Measurements from ENCODE around the gene TMEM175.
A peak's percentile ranks its signal among the peaks of the same experiment; 100 is the strongest.

TMEM175 gene

DNA sequence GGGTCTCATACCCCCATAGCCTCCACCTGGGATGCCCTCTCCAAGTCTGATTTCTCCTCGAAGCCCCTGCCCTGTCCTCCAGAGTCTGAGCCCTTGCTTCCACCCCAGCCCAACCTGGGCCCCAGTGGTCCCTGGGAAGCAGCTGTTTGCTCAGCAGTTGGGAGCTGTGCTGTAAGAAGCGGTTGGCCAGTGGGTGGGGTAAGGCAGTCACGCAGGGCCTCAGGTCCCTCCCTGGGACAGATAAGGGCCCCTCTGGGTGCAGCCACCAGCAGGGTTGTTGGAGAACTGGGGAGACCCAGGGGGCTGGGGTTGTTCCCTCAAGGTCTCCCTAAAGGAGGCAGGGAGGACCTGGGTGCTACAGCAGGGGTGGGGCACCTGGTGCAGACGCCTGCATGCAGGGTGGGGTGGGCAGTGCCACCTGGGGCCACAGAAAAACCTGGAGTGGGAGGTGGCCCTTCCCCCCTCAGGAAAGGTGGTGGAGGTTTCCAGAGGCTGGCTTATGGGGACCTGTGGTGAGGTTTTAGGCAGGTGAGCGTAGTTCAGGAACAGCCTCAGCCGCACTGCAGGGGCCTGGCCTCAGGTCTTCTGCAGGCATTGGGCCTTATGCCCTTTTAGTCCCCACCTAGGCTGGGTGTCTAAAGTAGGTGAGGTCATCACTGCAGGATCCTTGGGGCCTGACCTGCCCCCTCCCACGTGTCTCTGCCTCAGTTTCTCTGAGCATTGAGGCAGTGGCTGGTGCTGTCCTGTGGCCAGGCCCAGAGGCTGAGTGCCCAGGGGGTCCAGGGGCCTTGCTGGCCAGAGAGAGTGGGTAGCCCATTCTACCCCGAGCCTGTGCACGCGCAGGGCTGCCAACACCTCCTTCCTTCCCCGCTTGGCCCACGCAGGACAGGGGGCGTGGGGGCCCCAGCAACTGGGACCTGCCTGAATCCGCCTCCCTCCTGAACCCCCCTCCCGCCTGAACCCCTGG lies 64.1 kb downstream of the TMEM175 start (continued):
- TF ChIP-seq, protein P1, sequence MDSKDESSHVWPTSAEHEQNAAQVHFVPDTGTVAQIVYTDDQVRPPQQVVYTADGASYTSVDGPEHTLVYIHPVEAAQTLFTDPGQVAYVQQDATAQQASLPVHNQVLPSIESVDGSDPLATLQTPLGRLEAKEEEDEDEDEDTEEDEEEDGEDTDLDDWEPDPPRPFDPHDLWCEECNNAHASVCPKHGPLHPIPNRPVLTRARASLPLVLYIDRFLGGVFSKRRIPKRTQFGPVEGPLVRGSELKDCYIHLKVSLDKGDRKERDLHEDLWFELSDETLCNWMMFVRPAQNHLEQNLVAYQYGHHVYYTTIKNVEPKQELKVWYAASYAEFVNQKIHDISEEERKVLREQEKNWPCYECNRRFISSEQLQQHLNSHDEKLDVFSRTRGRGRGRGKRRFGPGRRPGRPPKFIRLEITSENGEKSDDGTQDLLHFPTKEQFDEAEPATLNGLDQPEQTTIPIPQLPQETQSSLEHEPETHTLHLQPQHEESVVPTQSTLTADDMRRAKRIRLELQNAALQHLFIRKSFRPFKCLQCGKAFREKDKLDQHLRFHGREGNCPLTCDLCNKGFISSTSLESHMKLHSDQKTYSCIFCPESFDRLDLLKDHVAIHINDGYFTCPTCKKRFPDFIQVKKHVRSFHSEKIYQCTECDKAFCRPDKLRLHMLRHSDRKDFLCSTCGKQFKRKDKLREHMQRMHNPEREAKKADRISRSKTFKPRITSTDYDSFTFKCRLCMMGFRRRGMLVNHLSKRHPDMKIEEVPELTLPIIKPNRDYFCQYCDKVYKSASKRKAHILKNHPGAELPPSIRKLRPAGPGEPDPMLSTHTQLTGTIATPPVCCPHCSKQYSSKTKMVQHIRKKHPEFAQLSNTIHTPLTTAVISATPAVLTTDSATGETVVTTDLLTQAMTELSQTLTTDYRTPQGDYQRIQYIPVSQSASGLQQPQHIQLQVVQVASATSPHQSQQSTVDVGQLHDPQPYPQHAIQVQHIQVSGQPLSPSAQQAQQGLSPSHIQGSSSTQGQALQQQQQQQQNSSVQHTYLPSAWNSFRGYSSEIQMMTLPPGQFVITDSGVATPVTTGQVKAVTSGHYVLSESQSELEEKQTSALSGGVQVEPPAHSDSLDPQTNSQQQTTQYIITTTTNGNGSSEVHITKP (tag by site-specific recombination; IDR thresholded peaks at IDR 0.05), result peak; percentile 55
- TF ChIP-seq, protein P2, sequence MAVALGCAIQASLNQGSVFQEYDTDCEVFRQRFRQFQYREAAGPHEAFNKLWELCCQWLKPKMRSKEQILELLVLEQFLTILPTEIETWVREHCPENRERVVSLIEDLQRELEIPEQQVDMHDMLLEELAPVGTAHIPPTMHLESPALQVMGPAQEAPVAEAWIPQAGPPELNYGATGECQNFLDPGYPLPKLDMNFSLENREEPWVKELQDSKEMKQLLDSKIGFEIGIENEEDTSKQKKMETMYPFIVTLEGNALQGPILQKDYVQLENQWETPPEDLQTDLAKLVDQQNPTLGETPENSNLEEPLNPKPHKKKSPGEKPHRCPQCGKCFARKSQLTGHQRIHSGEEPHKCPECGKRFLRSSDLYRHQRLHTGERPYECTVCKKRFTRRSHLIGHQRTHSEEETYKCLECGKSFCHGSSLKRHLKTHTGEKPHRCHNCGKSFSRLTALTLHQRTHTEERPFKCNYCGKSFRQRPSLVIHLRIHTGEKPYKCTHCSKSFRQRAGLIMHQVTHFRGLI (tag by site-specific recombination; IDR thresholded peaks at IDR 0.05), result peak; percentile 76
- TF ChIP-seq ZNF501 (tag by site-specific recombination; IDR thresholded peaks at IDR 0.05) (no peak), ZIC2 (tag by site-specific recombination; IDR thresholded peaks at IDR 0.05) (peak; percentile 78)

DNA sequence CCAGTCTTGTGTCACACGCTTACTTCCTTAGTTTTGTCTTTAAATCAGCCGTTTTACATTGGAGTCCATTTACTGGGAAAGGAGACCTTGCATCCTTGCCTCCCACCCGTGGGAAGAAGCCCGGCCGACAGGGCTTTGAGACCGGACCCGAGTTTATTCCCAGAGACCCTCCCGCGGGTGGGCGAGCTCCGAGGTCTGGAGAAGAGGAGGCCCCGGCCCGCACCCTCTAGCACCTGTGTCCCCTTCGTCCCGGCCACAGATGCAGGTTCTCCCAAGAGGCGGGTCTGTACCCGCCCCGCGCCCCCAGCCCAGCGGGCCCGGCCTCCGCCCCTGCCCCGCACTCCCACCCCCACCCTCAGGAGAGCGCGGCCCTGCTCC lies 64.7 kb downstream of the TMEM175 start:
- TF ChIP-seq ZNF184 (tag by site-specific recombination; IDR thresholded peaks at IDR 0.05) (no peak), SP2 (tag by site-specific recombination; IDR thresholded peaks at IDR 0.05) (peak; percentile 7; the same call in 1 of the 2 replicates)
- TF ChIP-seq, protein P3, sequence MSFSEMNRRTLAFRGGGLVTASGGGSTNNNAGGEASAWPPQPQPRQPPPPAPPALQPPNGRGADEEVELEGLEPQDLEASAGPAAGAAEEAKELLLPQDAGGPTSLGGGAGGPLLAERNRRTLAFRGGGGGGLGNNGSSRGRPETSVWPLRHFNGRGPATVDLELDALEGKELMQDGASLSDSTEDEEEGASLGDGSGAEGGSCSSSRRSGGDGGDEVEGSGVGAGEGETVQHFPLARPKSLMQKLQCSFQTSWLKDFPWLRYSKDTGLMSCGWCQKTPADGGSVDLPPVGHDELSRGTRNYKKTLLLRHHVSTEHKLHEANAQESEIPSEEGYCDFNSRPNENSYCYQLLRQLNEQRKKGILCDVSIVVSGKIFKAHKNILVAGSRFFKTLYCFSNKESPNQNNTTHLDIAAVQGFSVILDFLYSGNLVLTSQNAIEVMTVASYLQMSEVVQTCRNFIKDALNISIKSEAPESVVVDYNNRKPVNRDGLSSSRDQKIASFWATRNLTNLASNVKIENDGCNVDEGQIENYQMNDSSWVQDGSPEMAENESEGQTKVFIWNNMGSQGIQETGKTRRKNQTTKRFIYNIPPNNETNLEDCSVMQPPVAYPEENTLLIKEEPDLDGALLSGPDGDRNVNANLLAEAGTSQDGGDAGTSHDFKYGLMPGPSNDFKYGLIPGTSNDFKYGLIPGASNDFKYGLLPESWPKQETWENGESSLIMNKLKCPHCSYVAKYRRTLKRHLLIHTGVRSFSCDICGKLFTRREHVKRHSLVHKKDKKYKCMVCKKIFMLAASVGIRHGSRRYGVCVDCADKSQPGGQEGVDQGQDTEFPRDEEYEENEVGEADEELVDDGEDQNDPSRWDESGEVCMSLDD (tag by site-specific recombination; IDR thresholded peaks at IDR 0.05), result no peak
- Histone ChIP-seq H3K4me3 (ENCODE audit: low read depth, low read length) (no peak overlapping the region), H3K4me1 (ENCODE audit: control insufficient read depth, insufficient read depth, low read length) (no peaks in the 10 kb centered on the region; the same call in 1 of the 2 replicates), H3K36me3 (ENCODE audit: control insufficient read depth in 2 of 2, insufficient read depth in 1 of 2, low read length in 2 of 2) (no peaks in the 10 kb centered on the region), H3K9me3 (ENCODE audit: control insufficient read depth, insufficient read depth, low read depth, low read length) (no peaks in the 10 kb centered on the region), H3K27ac (ENCODE audit: extremely low read depth, low read depth, low read length) (no peak overlapping the region)
- CTCF ChIA-PET, result no interaction called here
- POLR2A ChIA-PET, result no interaction called here

DNA sequence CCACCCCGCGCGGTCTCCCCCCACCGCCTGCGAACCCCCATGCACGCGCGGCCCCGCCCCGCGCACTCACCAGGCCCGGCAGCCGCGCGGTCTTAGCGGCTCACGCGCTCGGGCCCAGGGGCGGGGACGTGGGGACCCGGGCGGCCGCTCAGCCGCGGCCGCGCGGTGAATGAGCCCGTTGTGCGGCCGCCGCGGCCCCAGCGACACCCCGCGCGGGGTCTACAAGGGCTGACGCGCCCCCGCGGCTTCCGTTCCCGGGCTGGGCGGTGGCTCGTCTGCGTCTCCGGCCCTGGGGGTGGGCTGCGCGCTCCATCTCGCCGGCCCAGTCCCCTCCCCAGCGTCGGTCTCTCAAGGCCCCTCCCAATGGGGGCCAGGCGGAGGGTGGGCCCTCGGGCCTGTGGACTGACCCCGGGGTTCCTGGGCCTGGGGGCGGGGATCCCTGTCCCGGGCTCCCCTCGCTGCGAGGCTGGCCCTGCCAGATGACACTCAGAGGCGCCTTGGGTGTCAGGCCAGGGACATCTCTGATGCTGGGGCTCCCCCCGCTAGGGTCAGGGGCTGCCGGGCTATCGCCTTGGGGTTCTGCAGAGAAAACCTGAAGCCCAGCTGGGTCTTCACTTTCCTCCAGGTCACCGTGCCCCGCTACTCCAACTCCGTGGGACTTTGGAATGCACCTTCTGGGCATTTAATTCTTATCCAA lies 65.3 kb downstream of the TMEM175 start:
- ChIA-PET POLR2A (no interaction called here), CTCF (no interaction called here)
- no peak overlapping the region for H3K27ac ChIP-seq (ENCODE audit: extremely low read depth, low read depth, low read length)
- H3K4me1 ChIP-seq (ENCODE audit: control insufficient read depth, insufficient read depth, low read length), result no peaks in the 10 kb centered on the region; the same call in 1 of the 2 replicates
- no peak overlapping the region for H3K4me3 ChIP-seq (ENCODE audit: low read depth, low read length)
- H3K36me3 ChIP-seq (ENCODE audit: control insufficient read depth in 2 of 2, insufficient read depth in 1 of 2, low read length in 2 of 2), result no peaks in the 10 kb centered on the region
- no peaks in the 10 kb centered on the region for H3K9me3 ChIP-seq (ENCODE audit: control insufficient read depth, insufficient read depth, low read depth, low read length)
- TF ChIP-seq ZNF169 (tag by site-specific recombination; IDR thresholded peaks at IDR 0.05) (no peak), BCL11A (tag by site-specific recombination; IDR thresholded peaks at IDR 0.05; ENCODE audit: low read depth) (no peak), ZNF501 (tag by site-specific recombination; IDR thresholded peaks at IDR 0.05) (no peak), ZNF626 (tag by site-specific recombination; IDR thresholded peaks at IDR 0.05) (no peak), SP3 (tag by site-specific recombination; IDR thresholded peaks at IDR 0.05) (no peak)
- TF ChIP-seq, protein P1 (tag by site-specific recombination; IDR thresholded peaks at IDR 0.05), result no peak
- TF ChIP-seq, protein P4, sequence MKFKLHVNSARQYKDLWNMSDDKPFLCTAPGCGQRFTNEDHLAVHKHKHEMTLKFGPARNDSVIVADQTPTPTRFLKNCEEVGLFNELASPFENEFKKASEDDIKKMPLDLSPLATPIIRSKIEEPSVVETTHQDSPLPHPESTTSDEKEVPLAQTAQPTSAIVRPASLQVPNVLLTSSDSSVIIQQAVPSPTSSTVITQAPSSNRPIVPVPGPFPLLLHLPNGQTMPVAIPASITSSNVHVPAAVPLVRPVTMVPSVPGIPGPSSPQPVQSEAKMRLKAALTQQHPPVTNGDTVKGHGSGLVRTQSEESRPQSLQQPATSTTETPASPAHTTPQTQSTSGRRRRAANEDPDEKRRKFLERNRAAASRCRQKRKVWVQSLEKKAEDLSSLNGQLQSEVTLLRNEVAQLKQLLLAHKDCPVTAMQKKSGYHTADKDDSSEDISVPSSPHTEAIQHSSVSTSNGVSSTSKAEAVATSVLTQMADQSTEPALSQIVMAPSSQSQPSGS (tag by site-specific recombination; IDR thresholded peaks at IDR 0.05; ENCODE audit: low read depth), result no peak

All from HEK293 (cell line).